A549 (cell line): ENCODE measurements around the gene TRIM8. TPM values are rescaled to one million over a fixed set of nuclear protein-coding genes. Genes with fewer than 3 reads are reported as not detected.

Experiments
- ATAC-seq, 2 experiments: fragments of 200-7000 bp in 1 of 2; fragments of >200 bp in 1 of 2; cut with Nextera tagmentation in 1 of 2; cut with Tn5 transposase in 1 of 2; 3 replicates each; pipeline versions ENCODE4 v1.8.0 to v1.9.1; 2018 to 2020; ENCODE audit warnings: mild to moderate bottlenecking in 1 of 2, moderate library complexity in 1 of 2
- CTCF ChIA-PET: fragments of 300-600 bp; sonication (Branson Sonifier 250); formaldehyde crosslinking; extraction: SDS; loops from one replicate; lab custom pipeline; 2021; ENCODE audit warnings: antibody characterized with exemption, inconsistent platforms; lab: Yijun Ruan, JAX
- POLR2A ChIA-PET: fragments of 350-600 bp; formaldehyde crosslinking; extraction: SDS; loops from one replicate; lab custom pipeline; 2021; ENCODE audit warnings: antibody characterized with exemption, inconsistent platforms; lab: Yijun Ruan, JAX
- DNase-seq, 2 experiments: peaks; one replicate each; pipeline versions ENCODE4 v3.0.0 to v3.0.0-alpha.2; 2011 to 2016; ENCODE audit warnings: low read depth in 1 of 2, low spot score in 1 of 2
- FAIRE-seq: peaks from 2 replicates; lab custom pipeline; 2011; peaks lifted over from hg19 to GRCh38; lab: Jason Lieb, UNC
- H3K27ac ChIP-seq, 2 experiments: fragments of >200 bp; sonication (Bioruptor Twin); formaldehyde crosslinking; 3 replicates each; pipeline ENCODE4 v1.5.1; 2016 to 2017
- H3K4me1 ChIP-seq: fragments of >200 bp; sonication (Bioruptor Twin); formaldehyde crosslinking; 3 replicates; pipeline ENCODE4 v1.6.1; 2016
- H3K4me2 ChIP-seq: fragments of >200 bp; sonication (Bioruptor Twin); formaldehyde crosslinking; 3 replicates; pipeline ENCODE4 v1.6.1; 2016
- H3K4me3 ChIP-seq: fragments of >200 bp; sonication (Bioruptor Twin); formaldehyde crosslinking; 3 replicates; pipeline ENCODE4 v1.5.1; 2016
- H3K9me3 ChIP-seq: fragments of >200 bp; sonication (Bioruptor Twin); formaldehyde crosslinking; 3 replicates; pipeline ENCODE4 v1.6.1; 2016
- CBX2 ChIP-seq: fragments of 200-600 bp; sonication (generic); IDR thresholded peaks from 2 replicates; pipeline ENCODE4 v1.6.1; 2016; ENCODE audit warnings: low read depth, mild to moderate bottlenecking, borderline replicate concordance
- CHD2 ChIP-seq: fragments of 150-350 bp; IDR thresholded peaks from 2 replicates; pipeline ENCODE4 v1.6.1; 2014; ENCODE audit warnings: low read length; ENCODE audit not compliant: partially characterized antibody
- CTCF ChIP-seq: fragments of >200 bp; sonication (Bioruptor Twin); formaldehyde crosslinking; IDR thresholded peaks from 3 replicates; pipeline ENCODE4 v1.5.1; 2016
- E2F6 ChIP-seq: IDR thresholded peaks from 2 replicates; pipeline ENCODE4 v1.6.1; 2012; ENCODE audit warnings: low read depth, borderline replicate concordance
- EHF ChIP-seq: fragments of 250-450 bp; sonication (Bioruptor Pico); IDR thresholded peaks from 2 replicates; pipeline ENCODE4 v1.5.0; 2020; ENCODE audit warnings: mild to moderate bottlenecking
- EHMT2 ChIP-seq: fragments of 200-600 bp; sonication (generic); IDR thresholded peaks from 2 replicates; pipeline ENCODE4 v1.6.1; 2016; ENCODE audit warnings: antibody characterized with exemption, low read depth, mild to moderate bottlenecking, moderate library complexity
- EP300 ChIP-seq, 2 experiments: fragments of >200 bp; sonication (Bioruptor Twin); formaldehyde crosslinking; IDR thresholded peaks; 2 replicates in 1 of 2; 3 replicates in 1 of 2; pipeline ENCODE4 v1.6.1; 2016 to 2017
- ESRRA ChIP-seq: fragments of 150-350 bp; IDR thresholded peaks from 2 replicates; pipeline ENCODE4 v1.6.1; 2014; ENCODE audit warnings: mild to moderate bottlenecking, low read length, borderline replicate concordance
- FOSB ChIP-seq: fragments of 250-450 bp; sonication (Bioruptor Pico); IDR thresholded peaks from 2 replicates; pipeline ENCODE4 v1.5.0; 2020; ENCODE audit warnings: mild to moderate bottlenecking, moderate library complexity
- FOSL2 ChIP-seq, 2 experiments: fragments of 450-650 bp in 1 of 2; fragments of >200 bp in 1 of 2; sonication (Bioruptor Twin) in 1 of 2; formaldehyde crosslinking; IDR thresholded peaks; 2 replicates each; pipeline versions ENCODE4 v1.5.0 to v1.6.1; 2016 to 2020; ENCODE audit warnings: mild to moderate bottlenecking in 1 of 2, moderate library complexity in 1 of 2
- FOXS1 ChIP-seq: fragments of 250-450 bp; sonication (Bioruptor Pico); IDR thresholded peaks from 2 replicates; pipeline ENCODE4 v1.5.0; 2020; ENCODE audit warnings: mild to moderate bottlenecking, moderate library complexity
- HMGXB4 ChIP-seq: fragments of 250-450 bp; sonication (Bioruptor Pico); IDR thresholded peaks from 2 replicates; pipeline ENCODE4 v1.5.0; 2021; ENCODE audit warnings: mild to moderate bottlenecking, moderate library complexity, borderline replicate concordance
- HOXA7 ChIP-seq: fragments of 250-450 bp; sonication (Bioruptor Pico); IDR thresholded peaks from 2 replicates; pipeline ENCODE4 v1.5.0; 2020; ENCODE audit warnings: mild to moderate bottlenecking, moderate library complexity
- JUNB ChIP-seq: fragments of >200 bp; sonication (Bioruptor Twin); formaldehyde crosslinking; IDR thresholded peaks from 2 replicates; pipeline ENCODE4 v1.6.1; 2016
- KDM1A ChIP-seq: fragments of 200-600 bp; sonication (generic); IDR thresholded peaks from 2 replicates; pipeline ENCODE4 v1.6.1; 2016; ENCODE audit warnings: low read depth, mild to moderate bottlenecking
- MAX ChIP-seq: IDR thresholded peaks from 2 replicates; pipeline ENCODE4 v1.6.1; 2012
- MAZ ChIP-seq: fragments of 150-350 bp; IDR thresholded peaks from 2 replicates; pipeline ENCODE4 v1.6.1; 2014; ENCODE audit warnings: antibody characterized with exemption, low read depth, low read length, borderline replicate concordance
- NFE2L2 ChIP-seq: fragments of 150-350 bp; conservative IDR thresholded peaks from 2 replicates; pipeline ENCODE4 v1.6.1; 2014; ENCODE audit warnings: low read length
- NR3C1 ChIP-seq: fragments of >200 bp; sonication (Bioruptor Twin); formaldehyde crosslinking; IDR thresholded peaks from 3 replicates; pipeline ENCODE4 v1.6.1; 2017
- PHF8 ChIP-seq: fragments of 200-600 bp; sonication (generic); IDR thresholded peaks from 2 replicates; pipeline ENCODE4 v1.6.1; 2016; ENCODE audit warnings: low read depth, mild to moderate bottlenecking, antibody characterized with exemption, moderate library complexity, borderline replicate concordance
- POLR2AphosphoS2 ChIP-seq: conservative IDR thresholded peaks from 2 replicates; pipeline ENCODE4 v1.6.1; 2012; ENCODE audit warnings: low read length, improper control_type of control experiment, inconsistent platforms
- RCOR1 ChIP-seq: fragments of 150-350 bp; IDR thresholded peaks from 2 replicates; pipeline ENCODE4 v1.6.1; 2014; ENCODE audit warnings: antibody characterized with exemption, low read length, low read depth
- RFX5 ChIP-seq: fragments of 450-650 bp; IDR thresholded peaks from 2 replicates; pipeline ENCODE4 v1.7.1; 2014; ENCODE audit warnings: antibody characterized with exemption, mild to moderate bottlenecking, moderate library complexity
- RNF2 ChIP-seq: fragments of 200-600 bp; sonication (generic); IDR thresholded peaks from 2 replicates; pipeline ENCODE4 v1.6.1; 2016; ENCODE audit warnings: low read depth, mild to moderate bottlenecking, antibody characterized with exemption, moderate library complexity, borderline replicate concordance
- SMC3 ChIP-seq: fragments of >200 bp; sonication (Bioruptor Twin); formaldehyde crosslinking; IDR thresholded peaks from 3 replicates; pipeline ENCODE4 v1.6.1; 2018; ENCODE audit warnings: inconsistent platforms
- ZFP36 ChIP-seq: fragments of 450-650 bp; IDR thresholded peaks from 2 replicates; pipeline ENCODE4 v1.6.1; 2014; ENCODE audit warnings: borderline replicate concordance; ENCODE audit not compliant: partially characterized antibody
- WGBS: methylation state at CpG from one replicate; pipeline ENCODE4 v1.1.6; 2017; ENCODE audit errors: missing lambda C conversion rate; 5-methylcytosine and 5-hydroxymethylcytosine counted together
- polyA plus RNA-seq, 4 experiments: library from polyadenylated mRNA; depleted of rRNA in 3 of 4; stranded (reverse); fragments of >200 nt; fragmentation: RNase III in 1 of 4; extraction: RNeasy Plus Mini Kit Qiagen cat#74134 plus additional on column Dnase treatment in 1 of 4; gene quantifications; 2 replicates in 3 of 4; 3 replicates in 1 of 4; pipeline ENCODE4 v1.2.3, GENCODE V29; 2011 to 2017

TRIM8 gene
- polyA plus RNA-seq, 2 of the 4 experiments (the other 2 are of a cell fraction), result 22.8 to 32.5 TPM

- H3K4me3 ChIP-seq, result no peak overlapping the region
- CTCF ChIA-PET, result interaction anchor here (0.7 to 7.8 kb wide), 14 partner anchors 8 to 59 kb away, joined by 3 to 71 read pairs (median 4); partner anchors contain the start of genes ARL3, SFXN2 and TRIM8
- H3K4me1 ChIP-seq, result peaks cover 30% of the 10 kb centered on the region
- H3K4me2 ChIP-seq, result peak overlapping the region; percentile 33; the same call in 1 of the 3 replicates
- 86% methylated on average over 9 of the region's 9 CpGs for WGBS
- peak overlapping the region; percentile 63 to 69; a peak in 4 of 6 replicates for H3K27ac ChIP-seq
- no peak for FAIRE-seq
- H3K9me3 ChIP-seq, result no peaks in the 10 kb centered on the region
- POLR2A ChIA-PET, result interaction anchor here (0.9 to 1.1 kb wide), 2 partner anchors 25 to 73 kb away, joined by 3 read pairs; partner anchors contain the start of gene WBP1L
- TF ChIP-seq FOXS1 (CRISPR knock-in tag) (no peak), EHMT2 (no peak), JUNB (no peak), EP300 (IDR thresholded peaks at IDR 0.05) (no peak), HOXA7 (CRISPR knock-in tag) (no peak), RNF2 (no peak), CTCF (no peak; the same call in 2 of the 3 replicates), FOSB (CRISPR knock-in tag) (no peak), HMGXB4 (CRISPR knock-in tag) (no peak), RFX5 (no peak), KDM1A (no peak), FOSL2 (IDR thresholded peaks at IDR 0.05) (no peak), FOSL2 (CRISPR knock-in tag; IDR thresholded peaks at IDR 0.05) (no peak), ESRRA (no peak), ZFP36 (no peak), RCOR1 (no peak), CHD2 (no peak), E2F6 (no peak)
- TF ChIP-seq, all 56 proteins: peak for 0
- DNase-seq (no peak), ATAC-seq (no peak)
Measured at GRCh38 chr10:102670065-102670670, 25.9 kb downstream of the TRIM8 start.

DNA sequence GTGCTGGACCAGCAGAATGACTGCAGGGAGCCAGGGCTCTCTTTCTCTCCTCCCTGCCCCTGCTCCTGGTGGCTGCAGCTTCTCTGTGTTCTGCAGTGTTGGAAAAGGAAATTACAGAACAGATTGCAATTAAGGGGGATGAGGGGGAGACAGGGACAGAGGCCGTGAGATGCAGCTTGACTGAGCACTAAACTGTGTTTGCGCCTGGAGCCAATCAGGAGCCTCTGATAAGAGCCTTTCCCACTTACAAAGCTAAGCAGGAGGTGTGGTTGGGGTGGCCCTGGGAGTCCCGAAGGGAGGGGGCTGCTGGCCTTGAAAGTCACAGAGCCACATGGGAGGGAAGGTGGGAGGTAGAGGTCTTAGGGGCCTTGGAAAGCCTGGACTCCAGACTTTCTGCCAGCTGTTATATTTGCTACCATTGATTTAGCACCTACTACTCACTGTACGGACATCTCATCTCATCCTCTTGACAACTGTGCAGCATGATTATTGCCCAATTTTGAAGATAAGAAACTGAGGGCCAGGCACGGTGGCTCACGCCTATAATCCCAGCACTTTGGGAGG, 26.7 kb downstream of the TRIM8 start:
- Histone ChIP-seq H3K4me1 (peaks cover 30% of the 10 kb centered on the region), H3K27ac (no peak overlapping the region; a peak in 1 of 6 replicates), H3K4me2 (no peak overlapping the region)
- 87% methylated on average over 6 of the region's 6 CpGs for WGBS
- ATAC-seq, result no peak
- no peak for DNase-seq
- TF ChIP-seq CBX2 (no peak), PHF8 (no peak), EP300 (IDR thresholded peaks at IDR 0.05) (no peak), KDM1A (no peak), NFE2L2 (no peak), FOSB (CRISPR knock-in tag) (no peak), FOSL2 (IDR thresholded peaks at IDR 0.05) (no peak), FOSL2 (CRISPR knock-in tag; IDR thresholded peaks at IDR 0.05) (no peak), MAZ (no peak), MAX (no peak), NR3C1 (no peak), SMC3 (no peak), EHF (no peak), RNF2 (no peak), E2F6 (no peak), POLR2AphosphoS2 (no peak), RCOR1 (no peak)
- TF ChIP-seq, all 56 proteins: peak for 0
- Histone ChIP-seq H3K9me3 (no peaks in the 10 kb centered on the region), H3K4me3 (no peak overlapping the region)
- ChIA-PET CTCF (interaction anchor here (1.0 to 7.8 kb wide), 9 partner anchors 7 to 51 kb away, joined by 3 to 71 read pairs (median 9); partner anchors contain the start of genes ARL3, SFXN2 and TRIM8), POLR2A (no interaction called here)
- no peak for FAIRE-seq
